T-helper 1 cell (primary cell): ENCODE data around the gene KIF16B.

Source experiments
- DNase-seq, 5 donors: peaks; one replicate each; pipeline ENCODE4 v3.0.0-alpha.2; 2012 to 2020

Gene KIF16B

DNA sequence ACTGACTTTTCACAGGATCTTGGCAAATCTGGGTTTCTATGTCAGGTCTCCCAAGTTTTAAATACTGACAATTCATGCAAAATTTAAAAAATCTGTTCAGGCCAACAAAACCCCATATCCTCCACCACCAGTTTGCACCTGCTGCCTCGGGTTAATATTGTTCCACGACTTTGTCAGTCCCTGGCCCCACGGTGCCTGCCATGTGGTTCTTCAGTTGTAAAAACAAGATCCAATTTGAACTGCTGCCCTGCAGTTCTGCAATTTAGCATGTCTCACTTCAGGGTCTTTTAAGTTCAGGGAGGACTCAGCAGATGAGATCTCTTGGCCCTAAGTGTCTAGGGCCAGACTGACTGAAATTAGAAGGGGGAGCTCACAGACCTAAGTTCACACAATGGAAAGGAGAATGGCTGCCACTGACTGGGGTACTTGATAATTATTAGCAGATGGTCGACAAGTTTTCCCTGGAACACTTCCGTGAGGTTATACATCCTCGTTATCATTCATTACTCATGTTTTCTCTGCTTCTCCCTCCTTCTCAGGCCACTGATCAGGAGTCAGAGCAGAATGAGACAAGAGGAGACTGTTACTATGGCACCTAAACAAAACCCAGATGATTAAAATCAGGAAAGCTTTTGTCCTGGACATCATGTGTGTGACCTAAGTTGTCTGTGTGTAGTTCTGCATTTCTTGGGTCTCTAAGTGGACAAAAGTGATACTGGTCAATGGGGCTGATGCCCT is 223.6 kb downstream of the KIF16B start:
- DNase-seq = no peak

DNA sequence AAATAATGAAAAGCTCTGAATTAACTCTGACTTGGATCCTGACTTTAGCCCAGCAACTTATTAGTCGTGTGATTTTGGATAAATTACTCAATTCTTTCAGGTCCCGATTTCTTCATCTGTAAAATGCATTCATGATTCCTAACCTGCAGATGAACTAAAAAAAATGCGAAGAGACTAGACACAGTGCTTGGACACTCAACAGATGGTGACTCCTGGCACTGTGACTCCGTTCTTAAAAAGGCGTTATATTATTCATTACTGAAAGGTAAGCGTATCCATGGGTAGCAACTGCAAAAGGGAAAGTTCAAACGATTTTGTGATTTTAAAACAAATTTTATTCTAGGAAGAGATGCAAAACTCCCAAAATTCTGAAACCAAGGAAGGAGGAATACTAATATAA is 226.3 kb downstream of the KIF16B start:
- no peak for DNase-seq

DNA sequence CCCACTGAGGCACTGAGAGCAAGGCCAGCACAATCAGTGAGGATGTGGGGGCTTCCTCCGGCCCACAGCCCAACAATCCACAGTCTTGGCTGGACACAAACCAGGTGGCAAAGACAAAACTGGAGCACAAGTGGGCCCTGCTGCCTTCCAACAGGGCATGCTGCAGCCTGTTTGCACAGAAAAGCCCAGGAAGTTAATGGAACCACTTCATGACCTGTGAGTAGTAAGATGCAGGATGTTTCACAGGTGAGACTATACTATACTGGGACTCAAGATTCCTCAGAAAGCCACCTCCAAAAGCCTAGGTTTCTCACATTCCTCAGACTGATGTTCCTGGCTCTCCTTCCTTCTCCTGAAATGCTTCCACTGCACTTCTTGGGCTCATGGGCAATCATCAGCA is 235.5 kb downstream of the KIF16B start:
- no peak for DNase-seq

DNA sequence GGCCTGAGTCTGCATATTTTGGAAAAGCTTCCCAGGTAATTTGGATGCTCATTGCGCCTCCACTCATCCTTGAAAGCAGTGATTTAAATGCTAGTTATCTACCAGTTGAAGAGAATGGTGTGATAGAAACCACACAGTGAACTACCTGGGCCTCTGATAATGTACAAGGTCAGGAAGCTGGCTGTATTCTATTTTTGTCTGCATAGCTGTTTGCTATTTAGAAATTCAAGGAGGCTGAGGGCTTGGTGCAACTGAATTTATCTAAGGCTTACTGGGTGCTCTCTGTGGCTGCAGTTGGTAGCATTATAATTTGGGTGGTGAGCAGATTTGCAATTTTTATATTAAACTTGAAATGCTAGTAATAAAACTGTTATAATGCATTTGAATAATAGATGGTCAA is 245.6 kb downstream of the KIF16B start:
- no peak for DNase-seq

DNA sequence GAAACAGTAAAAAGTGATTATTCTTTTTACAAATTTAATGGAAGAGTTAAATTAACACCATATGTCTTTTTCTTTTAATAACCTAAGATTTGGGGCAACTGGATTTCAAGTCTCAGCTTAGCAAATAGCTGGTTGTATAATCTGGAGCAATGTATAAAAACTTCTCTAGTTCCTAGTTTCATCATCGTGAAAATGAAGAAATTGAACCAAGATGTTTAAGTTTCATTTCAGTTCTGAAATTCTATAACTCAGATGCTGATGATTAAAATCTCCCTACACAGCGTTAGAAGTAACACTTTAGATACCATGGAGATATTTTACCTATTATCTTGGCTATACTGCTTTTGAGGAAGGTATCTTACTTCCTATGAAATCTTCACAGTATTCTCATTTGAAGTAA is 252.0 kb downstream of the KIF16B start:
- no peak for DNase-seq

DNA sequence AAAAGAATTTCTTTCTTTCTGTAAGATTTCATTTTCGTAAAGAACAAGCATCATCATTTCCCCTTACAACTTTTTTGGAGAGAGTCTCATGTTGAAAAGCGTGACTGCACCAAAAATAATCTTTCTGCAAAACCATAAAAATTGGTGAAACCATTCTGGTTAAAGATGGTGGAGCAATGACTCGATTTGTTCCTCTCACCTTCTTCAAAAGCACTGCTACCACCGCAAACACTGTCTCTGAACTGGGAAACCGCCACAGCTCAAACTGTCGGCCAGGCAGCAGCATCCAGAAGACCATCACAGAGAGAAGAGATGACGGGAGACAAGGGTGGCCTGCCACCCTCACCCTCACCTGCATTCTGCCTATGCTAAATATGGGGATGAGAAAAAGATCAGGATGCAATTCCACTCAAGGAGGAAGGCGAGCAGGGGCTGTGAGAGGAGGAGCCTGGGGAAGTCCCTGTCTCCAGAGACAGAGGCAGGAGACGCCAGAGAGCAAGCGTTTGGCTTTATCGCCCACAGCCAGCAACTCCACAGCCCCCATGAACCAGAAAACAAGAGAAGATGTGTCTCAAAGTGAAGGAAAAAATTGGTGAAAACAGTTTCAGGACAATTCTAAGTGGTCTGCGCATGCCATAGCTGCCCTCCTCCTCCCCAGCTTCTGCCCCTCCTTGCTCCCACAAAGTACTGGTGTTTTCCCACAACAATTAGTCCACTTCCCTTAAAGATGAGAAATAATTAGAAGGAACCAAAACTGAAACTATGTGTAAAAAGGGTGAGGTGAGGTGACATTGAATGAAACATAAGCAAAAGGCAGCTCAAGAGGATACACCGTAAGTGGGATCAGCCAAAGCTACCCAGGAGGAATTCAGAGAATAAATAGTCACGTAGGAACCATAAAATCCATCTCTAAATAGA is 255.5 kb downstream of the KIF16B start:
- no peak for DNase-seq

DNA sequence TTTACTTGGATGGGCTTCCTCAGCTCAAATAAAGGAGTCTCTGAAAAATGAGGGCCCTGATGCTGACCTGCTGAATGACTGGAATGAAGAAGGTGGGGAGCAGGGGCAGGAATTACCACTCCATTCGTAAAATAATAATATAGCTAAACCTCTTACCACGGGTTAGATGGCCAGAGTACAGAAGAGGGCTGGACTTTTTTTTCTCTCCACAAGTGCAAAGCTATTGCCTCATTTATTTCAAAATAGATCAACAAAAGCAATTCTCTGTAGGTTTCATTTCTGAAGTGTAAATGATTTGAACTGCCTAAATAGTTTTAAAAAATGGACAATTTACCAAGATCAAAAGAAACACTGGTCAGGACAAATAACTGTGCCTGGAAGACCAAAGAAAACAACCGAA is 256.7 kb downstream of the KIF16B start:
- DNase-seq = no peak

DNA sequence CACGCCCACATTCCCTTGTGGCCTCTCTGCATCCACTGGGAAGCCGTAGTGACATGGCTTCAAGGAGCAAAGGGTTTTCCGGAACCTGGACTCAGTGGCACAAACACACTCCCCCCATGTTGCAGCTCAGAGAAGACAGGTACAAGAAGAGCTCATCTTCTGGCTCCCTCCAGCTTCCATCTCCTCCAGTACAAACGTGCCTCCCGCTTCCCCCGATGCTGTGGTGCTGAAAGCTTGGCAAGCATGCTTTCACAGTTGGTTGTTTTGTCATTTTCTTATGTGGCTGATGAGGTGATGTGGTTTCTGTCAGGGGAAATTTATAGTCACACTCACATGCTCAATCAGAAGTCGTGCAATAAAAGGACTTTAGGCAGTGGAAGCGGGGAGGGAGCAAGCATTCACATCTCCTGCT is 258.5 kb downstream of the KIF16B start:
- no peak for DNase-seq

DNA sequence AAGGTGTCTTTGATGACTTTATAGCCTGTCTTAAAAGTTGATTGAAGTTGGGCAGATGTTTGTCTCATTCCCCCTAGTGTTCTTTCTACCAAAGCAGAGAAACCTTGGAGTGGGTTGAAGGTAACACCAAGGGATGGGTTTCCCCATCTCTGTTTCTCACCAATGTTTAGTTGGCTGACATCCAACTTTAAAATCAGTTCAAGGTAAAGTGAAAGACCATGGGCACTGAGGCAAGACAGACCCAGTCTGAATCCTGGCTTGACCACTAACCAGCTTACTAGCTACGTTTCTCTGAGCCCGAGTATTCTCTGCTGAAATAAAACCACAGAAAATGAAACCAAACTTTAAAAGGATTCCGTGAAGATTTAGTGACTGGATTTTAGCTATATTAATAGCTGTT is 258.9 kb downstream of the KIF16B start:
- no peak for DNase-seq

DNA sequence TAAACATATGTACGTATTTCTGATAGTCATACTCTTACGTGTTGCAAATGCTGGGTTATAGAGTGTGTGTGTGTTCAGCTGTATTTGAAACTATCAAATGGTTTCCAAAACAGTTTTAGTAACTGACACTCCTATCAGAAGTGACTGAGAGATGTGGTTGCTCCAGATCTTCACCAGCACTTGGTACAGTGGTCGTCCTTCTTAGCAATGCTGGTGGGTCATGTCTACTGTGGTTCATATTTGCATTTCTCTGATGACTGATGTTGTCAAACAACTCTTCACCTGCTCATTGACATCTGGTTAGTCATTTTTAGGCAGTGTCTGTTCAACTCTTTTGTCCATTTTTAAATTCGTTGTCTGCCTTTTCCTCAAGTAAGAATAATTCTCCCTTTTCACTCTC is 259.3 kb downstream of the KIF16B start:
- no peak for DNase-seq

DNA sequence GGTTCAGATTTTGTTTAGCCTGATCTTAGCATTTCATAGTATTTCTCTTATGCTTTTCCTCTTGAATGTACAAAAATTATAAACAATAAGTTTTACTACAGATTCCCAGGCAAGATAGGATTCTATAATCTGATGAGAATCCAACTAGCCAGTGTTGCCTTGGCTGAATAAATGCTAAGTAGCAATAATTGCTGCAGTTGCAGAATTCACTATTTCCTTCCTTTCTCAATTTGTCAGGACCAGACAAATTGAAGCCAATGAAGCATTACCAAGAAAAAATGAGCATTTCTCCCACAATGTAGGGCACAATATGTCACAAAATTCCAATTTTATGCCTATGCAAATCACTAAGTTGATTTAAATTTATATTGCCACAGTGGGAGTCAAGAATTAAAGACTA is 260.2 kb downstream of the KIF16B start:
- no peak for DNase-seq

DNA sequence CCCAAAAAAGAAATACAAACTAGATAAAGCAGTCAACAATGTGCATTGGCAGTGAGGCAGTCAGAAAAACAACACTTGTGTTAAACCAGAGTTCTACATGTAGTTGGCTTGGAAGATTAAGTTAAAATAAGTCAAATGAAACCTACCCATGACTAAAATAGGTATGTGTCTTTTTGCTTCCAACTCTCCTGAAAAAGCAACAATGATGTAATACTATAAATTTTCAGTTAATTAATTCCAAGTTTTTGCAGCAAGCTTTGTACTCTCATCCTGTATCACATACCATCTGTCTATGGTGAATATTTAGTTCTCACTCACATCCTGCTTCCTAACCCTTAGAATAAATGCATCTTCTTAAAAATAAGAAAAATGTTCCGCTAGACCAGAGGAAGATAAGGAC is 261.5 kb downstream of the KIF16B start:
- no peak for DNase-seq

DNA sequence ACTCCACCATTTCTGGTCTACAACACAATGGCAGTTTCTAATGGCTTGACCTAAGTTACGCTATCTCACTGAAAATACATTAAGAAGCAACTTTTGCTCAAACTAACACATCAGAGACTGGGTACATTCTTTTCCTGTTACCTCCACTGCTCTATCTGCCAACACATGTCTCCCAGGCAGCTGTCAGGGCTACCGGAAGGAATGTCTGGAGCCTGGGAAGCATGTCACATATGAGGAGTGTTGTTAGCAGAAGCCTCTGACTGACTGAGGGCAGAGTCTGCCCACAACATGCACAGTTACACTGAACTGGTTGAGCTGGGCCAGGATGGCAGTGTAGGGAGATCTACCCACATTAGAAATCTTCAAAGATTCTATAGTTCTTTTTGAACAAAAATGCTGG is 264.5 kb downstream of the KIF16B start:
- DNase-seq = no peak

DNA sequence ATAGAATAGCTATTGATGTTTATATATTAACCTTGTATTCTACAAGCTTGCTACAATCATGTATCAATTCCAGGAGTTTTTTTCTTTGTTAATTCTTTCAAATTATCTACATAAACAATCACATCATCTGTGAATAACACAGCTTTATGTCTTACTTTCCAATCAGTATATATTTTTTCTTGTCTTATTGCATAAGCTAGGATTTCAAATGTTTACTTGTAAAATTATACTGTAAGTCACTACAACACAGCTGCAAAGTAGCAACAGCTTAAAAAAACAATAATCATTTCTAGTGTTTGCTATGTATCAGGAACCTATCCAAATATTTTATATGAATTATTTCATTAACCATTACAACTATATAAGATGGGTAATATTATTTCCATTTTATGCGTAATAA is 270.4 kb downstream of the KIF16B start:
- no peak for DNase-seq

DNA sequence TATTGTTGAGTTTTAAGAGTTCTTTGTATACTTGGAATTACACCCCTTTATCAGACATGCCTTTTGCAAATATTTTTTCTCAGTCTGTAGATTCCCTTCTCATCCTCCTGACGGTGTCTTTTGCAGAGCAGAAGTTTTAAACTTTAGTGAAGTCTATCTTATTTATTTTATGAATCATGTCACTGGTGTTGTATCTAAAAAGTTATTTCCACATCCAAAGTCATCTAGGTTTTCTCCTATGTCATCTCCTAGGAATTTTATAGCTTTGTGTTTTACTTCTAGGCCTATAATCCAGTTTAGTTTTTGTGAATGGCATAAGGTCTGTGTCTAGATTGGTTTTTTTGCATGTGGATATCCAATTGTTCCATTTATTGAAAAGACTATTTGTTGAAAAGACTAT is 271.3 kb downstream of the KIF16B start:
- DNase-seq = no peak

DNA sequence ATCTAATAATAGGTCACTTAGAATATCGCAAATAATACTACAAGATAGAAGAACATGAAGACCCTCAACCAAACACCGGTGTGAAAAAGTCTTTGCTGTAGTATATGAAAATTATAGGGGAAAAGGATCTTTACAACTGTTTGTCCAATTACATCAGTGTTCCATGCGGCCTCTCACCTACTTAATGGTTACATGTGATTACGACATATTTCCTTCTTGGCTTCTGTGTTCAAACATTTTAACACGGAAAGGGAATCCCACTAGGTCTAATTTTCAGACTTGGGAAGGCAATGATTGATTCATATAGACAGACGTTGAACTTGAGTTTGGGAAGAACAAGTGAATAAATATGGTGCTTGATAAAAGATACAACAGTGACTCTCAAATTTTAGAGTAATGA is 273.4 kb downstream of the KIF16B start:
- DNase-seq = no peak

DNA sequence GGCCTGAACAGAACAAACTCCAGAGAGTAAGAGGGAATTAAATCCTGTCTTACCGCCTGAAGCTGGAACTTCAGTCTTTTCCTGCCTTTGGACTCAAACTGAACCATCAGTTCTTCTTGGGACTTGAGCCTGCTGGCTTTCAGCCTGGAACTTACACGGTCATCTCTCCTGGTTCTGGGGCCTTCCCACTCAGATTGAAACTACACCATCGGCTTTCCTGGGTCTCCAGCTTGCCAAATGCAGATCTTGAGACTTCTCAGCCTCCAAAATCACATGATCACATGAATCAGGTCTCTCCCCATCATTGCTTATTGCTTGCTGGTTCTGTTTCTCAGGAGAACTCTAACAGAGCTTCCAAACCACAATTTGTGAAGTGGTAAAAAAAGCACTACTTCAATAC is 276.3 kb downstream of the KIF16B start:
- no peak for DNase-seq

DNA sequence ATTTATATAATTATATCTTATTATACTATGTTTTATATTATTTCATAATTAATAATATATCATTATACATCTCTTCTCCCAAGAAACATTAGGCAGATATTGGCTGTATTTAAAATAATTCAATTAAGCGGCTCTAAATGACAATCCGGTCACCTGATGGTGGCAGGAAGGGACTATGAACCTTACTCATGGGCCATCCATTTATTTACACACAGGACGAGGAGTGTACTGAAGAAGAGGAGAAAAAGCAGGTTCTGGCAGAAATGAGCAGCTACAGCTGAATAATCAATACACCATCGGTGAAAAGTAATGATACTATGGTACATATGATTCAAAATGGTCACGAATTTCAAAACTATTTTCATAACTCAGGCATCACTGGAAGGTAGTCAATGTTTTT is 277.7 kb downstream of the KIF16B start:
- no peak for DNase-seq

DNA sequence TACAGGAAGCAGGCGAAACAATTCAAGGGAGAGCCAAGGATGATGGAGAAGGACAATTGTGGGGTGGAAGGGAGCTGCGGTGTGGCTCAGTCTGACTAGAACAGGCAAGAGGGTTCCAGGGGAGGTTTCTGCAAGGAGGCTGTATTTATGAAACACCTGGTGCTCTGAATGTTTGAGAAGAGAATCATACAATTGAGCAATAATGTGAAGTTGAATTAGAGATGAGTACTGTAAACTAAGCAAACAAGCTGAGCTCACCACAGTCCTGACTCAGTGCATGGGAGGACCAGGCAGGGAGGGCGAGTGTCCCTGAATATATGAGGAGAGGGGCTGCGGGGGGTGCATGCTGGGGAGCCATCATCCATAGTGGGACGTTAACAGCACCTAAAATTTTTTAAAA is 279.7 kb downstream of the KIF16B start:
- no peak for DNase-seq

DNA sequence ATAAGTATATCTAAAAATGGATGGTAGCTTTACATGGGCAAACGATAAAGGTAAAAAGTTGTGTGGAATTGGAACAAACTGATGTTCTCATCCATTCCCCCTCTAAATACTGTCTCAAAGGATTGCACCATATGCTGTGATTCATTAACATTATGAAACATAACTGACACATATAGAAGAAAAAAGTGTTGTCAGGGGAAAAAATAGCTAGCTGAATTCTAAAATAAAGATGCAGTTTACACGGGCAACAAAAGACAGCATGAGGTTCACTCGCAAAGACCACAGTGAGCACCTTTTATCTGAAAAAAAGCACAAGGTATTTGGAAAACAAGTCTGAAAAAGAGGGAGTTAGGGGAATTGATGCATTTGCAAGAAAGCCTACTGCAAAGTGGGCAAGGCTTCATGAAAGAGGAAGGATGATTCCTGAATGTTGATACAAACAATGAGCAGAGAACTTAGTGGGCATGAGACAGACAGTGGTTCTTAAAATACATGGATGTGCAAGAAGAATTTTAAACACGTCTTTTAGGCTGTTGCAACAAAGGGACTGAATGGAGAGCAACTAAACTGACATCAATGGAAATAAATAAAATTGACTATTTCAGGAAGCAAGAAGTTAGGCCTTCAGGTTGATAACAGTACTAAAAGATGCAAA is 280.9 kb downstream of the KIF16B start:
- no peak for DNase-seq

DNA sequence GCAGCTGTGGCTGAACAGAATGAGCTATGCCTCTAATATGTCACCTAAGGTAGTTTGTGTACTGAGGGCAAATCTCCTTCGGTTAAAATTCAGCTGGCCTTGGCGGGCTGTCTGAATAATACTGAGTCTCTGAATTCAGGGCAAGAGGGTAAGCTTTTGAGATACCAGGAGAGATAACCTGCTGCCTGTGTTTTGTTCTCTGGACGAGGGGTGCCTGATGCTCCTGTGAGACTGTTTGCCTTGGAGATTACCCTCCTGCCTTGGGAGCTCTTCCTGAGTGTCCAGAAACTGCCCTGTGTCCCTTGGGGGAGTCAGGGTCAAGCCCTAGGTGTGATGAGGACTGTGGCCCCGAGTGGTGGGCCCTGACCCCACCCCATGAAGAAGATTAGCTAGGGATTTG is 282.9 kb downstream of the KIF16B start:
- DNase-seq = no peak

DNA sequence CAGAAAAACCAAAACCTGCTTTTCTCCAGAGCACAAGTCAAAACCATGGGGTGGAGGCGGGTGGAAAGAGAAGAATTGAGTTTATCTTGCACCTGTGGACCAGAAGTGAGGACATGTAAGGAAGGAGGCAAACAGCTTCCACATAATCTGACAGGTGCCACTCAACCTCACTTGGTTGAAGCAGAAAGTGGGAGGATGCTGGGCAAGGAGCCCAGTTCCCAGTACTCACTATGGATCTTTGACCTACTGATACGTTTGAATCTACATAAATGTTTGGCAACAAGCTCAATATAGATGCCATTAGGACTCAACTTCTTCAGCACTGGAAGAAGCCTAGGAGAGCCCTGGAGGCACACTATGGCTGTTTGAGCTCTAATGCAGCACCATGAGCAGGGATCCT is 285.5 kb downstream of the KIF16B start:
- no peak for DNase-seq

DNA sequence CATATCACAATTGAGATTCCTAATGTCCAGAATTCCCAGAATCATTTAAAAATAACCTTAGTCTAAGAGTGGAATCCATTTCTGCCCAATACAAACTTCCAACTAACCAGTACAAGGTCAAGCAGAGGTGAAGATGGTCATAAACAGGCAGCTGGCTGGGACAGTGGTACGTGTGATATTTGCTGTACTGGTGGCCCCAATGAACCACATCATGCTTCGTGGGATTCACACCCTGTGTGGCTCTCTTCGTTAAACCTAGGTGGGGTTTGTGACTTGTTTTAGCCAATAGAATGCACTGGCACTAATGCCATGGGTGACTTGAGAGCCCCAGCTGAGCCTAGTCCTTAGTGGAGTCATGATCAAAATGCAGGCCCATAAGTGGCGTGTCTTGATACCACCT is 286.6 kb downstream of the KIF16B start:
- DNase-seq = no peak
